HFF-Myc (cell line): Measurements from ENCODE around the gene METAP1D.
"Not testable (repeated sequence)": the region's sequence is repeated elsewhere in the genome, so short reads cannot be mapped to it uniquely, and the experiment has no call there.

Experiments used
- DNase-seq: peaks from one replicate; pipeline ENCODE4 v3.0.0-alpha.2; 2011; ENCODE audit warnings: low read depth; ENCODE audit errors: extremely low read depth
- H3K4me3 ChIP-seq: replicated peaks from 2 replicates; pipeline ENCODE4 v1.5.1; 2011; ENCODE audit warnings: low read depth, mild to moderate bottlenecking, control low read depth, low read length
- TF ChIP-seq, protein P1 (sequence below): IDR thresholded peaks from 2 replicates; pipeline ENCODE4 v1.5.1; 2012; ENCODE audit warnings: mild to moderate bottlenecking, low read depth, low read length, control low read depth; ENCODE audit errors: missing control alignments

Gene METAP1D

DNA sequence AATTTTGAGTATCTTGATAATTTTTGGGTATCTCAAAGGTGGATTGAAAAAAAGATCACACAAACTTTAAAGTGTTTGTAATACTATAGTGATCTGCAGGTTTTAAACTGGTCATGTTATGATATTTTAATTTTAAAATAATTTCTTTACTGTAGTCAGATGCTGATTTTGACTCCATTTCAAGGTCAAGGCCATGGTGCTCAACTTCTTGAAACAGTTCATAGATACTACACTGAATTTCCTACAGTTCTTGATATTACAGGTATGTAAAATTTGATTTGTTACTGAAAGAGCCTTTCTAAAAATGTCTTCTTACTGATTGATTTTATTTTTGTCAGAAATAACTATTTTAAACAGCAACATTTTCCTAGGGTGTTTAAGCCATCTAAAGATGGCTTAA, 33.1 kb upstream of the METAP1D start:
- TF ChIP-seq, protein P1, sequence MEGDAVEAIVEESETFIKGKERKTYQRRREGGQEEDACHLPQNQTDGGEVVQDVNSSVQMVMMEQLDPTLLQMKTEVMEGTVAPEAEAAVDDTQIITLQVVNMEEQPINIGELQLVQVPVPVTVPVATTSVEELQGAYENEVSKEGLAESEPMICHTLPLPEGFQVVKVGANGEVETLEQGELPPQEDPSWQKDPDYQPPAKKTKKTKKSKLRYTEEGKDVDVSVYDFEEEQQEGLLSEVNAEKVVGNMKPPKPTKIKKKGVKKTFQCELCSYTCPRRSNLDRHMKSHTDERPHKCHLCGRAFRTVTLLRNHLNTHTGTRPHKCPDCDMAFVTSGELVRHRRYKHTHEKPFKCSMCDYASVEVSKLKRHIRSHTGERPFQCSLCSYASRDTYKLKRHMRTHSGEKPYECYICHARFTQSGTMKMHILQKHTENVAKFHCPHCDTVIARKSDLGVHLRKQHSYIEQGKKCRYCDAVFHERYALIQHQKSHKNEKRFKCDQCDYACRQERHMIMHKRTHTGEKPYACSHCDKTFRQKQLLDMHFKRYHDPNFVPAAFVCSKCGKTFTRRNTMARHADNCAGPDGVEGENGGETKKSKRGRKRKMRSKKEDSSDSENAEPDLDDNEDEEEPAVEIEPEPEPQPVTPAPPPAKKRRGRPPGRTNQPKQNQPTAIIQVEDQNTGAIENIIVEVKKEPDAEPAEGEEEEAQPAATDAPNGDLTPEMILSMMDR: no peak
- no peak for DNase-seq
- H3K4me3 ChIP-seq: no peak overlapping the region

DNA sequence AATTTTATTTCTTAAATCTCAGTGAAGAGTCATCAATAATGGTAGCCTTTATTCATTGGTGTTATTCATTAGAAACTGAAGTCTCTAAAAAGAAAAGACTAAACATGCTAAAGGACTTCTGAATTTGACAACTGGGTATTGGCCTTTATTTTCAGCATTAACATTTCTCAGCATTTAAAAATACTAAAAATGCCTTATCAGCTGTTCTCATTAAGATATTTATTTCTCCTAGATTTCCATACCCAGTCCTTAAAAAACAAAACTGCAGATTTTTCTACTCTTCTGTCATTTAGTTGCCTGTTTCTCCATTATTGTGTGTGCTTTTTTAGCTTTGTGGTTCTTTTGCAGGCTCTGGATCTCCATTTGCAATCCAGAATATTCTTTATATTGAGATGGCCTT, 31.2 kb upstream of the METAP1D start:
- DNase-seq: no peak
- TF ChIP-seq, protein P1: no peak

DNA sequence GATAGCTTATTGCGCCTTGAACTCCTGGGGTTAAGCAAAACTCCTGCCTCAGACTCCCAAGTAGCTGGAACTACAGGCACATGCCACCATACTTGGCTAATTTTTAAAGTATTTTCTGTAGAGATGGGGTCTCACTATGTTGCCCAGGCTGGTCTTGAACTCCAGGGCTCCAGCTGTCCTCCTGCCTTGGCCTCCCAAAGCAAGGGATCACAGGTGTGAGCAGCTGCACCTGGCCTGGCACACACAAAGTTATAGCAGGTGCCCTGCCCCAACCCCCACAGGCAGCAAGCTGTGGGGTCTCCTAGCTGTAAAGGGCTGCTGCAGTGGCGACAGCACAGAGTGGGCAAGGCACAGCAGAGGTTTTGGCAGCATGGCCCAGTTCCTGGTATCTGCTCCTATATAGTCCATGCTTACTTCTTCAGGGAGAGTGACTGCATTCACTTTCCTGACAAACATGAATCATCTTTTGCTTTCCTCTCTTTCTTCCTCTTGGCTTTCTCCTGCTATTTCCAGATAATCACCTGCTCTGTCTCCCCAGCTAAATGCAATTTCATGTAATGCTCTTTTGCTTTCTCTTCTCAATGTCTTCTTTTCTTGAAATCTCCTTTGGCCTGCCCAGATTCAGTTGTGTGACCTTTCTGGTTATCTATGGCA, 27.3 kb upstream of the METAP1D start:
- TF ChIP-seq, protein P1: no peak
- DNase-seq: no peak
- no peak overlapping the region for H3K4me3 ChIP-seq

More for the DNA sequence above, 31.2 kb upstream of the METAP1D start:
- H3K4me3 ChIP-seq: no peak overlapping the region

DNA sequence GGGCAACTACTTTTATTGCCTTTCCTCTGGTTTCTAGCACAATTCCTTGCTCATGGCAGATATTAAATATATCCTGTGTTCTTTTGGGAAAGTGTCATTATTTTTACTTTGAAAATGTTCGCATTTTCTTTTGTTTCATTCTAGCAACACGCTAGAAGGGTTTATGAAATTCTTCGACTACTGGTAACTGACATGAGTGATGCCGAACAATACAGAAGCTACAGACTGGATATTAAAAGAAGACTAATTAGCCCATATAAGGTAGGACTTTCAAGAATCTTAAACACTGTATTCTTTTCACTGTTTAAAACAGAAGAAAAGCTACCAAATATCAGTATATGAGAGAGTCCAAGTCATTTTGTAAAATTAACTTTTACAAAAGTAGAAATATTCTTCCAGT, 20.6 kb upstream of the METAP1D start:
- H3K4me3 ChIP-seq: no peak overlapping the region
- TF ChIP-seq, protein P1: no peak
- no peak for DNase-seq

DNA sequence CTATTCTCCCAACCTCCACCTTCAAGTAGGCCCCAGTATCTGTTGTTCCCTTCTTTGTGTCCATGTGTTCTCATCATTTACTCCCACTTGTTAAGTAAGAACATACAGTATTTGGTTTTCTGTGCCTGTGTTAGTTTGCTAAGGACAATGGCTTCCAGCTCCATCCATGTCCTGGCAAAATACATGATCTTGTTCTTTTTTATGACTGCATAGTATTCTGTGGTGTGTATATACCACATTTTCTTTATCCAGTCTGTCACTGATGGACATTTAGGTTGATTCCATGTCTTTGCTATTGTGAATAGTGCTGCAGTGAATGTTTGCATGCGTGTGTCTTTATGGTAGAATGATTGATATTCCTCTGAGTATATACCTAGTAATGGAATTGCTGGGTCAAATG, 15.8 kb upstream of the METAP1D start:
- not testable (repeated sequence) for DNase-seq, H3K4me3 ChIP-seq

DNA sequence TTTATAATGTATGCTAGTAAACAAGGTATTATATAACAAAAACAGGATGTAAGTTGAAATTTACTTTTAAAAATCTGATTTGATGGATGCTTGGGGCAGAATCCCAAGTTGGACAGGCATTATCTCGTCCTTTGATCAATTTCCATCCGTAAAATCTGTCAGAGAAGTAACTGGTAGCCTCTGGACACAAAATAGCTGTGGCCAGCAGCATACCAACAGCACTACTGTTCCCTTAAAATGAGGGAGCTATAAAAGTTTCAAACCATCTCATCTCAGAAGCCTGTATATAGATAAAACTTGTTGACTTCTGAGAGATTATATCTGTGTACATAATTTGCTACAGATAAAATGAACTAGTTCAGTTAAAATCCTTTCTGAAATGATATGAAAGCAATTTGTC, 14.7 kb upstream of the METAP1D start:
- TF ChIP-seq, protein P1: no peak
- DNase-seq: no peak
- H3K4me3 ChIP-seq: no peak overlapping the region

DNA sequence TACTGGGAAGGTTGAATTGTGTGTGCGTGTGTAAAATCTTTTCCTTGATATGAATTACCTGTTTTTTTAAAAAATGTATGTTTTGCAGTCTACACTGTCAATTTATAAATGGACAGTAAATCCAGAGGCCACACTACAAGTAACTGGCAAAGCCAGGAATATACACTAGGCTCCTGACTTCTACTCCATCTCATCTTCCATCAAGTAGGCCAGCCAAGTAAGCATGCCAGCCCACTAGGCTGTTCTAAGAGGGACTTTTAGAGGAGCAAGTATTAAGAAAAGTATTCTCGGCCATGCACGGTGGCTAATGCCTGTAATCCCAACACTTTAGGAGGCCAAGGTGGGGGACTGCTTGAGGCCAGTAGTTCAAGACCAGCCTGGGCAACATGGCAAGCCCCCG, 13.0 kb upstream of the METAP1D start:
- H3K4me3 ChIP-seq: no peak overlapping the region
- TF ChIP-seq, protein P1: no peak
- no peak for DNase-seq
